ENCODE data around the gene SUCLG2.
"Not testable (repeated sequence)": the region's sequence is repeated elsewhere in the genome, so short reads cannot be mapped to it uniquely, and the experiment has no call there.

The SUCLG2 gene

DNA sequence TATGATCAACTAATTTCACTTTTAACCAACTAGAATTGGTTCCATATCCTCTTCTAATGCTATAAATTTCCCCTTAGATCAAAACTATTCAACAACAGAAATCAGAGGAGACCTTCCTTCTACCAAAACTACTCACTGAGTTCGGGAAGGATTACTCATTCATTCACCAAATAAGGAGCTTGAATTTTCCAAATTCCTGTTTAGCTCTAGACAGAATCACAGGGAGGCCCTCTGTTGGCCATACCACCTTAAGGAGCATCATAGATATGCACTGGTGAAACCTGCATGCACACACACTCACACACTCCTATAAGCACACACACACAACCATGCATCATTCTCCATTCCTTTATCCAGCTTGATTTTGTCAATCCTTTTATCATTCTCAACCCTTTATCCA is 49.0 kb downstream of the SUCLG2 start:
- peak; percentile 3 for DNase-seq

DNA sequence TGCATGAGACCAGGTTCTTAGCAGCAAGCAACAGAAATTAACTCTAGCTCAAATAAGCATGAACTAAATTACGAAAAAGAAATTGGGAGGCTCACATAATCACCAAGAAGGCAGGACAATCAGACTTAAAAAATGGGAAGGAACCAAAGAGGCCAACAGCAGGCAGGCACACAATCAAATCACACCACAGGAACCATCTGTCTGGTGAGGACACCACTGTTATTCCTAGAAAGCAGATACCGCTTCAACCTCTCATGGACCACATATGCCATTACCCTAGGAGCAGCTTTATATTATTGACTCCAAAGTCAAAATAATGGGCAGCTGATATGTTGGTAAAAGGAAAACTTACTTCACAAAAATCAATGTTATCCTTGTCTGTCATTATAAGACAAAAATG is 51.6 kb downstream of the SUCLG2 start:
- peak; percentile 2 for DNase-seq

DNA sequence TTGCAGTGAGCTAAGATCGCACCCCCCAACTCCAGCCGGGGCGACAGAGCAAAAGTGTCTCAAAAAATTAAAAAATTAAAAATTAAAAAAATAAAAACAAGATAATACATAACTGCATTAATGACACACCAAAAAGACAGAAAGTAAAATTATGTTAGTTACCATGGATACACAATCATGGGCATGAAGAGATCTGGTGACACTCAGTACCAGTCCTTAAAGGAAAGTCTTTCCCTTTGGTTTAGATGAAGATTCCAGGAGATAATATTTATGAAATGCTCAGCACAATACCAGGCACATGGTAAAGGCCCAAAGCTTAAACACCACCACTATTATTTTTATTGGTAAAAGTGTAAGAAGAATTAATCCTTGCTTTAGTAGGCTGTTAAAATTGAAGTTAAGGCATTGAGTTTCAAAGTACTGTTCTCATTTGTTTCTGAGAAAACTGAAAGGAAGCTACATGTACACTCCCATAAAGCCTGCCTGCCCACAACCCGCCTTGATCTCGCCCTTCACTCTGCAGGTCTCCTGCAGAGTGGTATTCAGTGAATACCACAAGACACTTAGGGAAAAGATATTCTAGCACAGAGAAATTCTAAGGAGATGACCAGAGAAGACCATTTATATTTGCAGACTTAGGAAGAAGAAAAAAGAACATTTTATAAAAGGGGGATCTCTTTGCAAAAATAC is 52.3 kb downstream of the SUCLG2 start:
- DNase-seq: no peak

DNA sequence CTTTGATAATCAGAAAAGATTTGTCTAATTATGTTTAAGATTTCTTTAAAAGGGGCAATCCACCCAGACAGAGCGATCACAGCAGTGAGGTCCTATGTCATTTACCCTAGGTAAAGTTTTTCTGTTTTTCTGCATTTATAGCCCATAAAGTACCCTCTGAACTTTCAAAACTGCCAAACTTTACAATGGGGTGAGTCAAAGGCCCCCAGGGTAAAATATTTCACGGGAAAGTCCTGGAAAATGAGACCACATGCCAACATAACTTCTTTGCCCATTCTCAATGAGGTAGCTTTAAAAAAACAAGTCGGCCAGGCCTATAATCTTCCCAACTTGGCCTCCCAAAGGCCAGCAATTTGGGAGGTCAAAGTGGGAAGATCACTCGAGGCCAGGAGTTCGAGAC is 53.0 kb downstream of the SUCLG2 start:
- DNase-seq: no peak

DNA sequence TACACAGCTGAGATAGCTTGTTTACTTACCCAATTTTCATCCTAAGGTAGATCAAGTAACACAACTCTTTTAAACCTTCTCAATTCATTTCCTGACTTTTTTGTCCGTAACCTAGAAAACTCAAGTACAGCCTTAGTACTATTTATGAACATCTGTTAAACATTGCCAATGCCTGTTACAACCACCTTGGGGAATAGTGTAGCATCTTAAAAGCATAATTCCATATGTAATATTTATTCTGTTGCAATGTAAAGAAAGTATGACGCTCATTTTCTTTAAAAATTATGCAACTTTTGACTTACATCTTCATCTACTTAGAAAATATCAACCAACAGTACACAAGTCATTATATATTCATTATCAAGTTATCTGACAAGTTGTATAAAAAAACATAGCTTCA is 54.6 kb downstream of the SUCLG2 start:
- peak; percentile 66 for DNase-seq

DNA sequence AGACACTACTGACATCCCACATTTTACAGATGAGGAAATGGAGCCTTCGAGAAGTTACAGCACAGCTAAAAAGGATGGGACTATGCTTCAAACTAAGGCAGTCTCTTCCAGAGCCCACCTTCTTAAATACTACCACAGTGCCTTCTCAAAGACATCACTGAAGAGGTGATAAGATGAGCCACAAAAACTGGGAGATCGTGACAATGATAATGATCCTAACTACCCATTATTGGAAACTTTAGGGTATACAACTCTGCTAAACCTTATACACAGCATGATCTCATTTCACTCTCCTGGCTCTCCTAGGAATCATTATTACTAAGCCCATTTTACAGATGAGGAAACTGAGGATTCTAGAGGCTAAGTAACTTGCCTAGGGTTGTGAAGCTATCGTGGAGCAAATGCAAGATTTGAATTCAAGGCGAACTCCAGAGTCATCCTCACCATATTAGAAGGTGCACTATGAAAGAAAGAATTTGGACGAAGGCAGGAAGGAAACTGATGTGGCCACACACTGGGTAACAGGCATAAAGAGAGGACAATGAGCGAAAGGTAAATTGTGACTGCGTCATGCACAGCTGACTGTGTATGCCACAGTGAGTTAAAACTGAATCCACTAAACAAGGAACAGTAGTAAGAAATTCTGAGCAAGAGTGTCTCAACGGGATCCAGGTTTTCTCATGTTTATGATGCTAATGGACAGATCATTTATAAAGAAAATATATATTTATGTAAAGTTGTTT is 55.4 kb downstream of the SUCLG2 start:
- DNase-seq: peak; percentile 13

DNA sequence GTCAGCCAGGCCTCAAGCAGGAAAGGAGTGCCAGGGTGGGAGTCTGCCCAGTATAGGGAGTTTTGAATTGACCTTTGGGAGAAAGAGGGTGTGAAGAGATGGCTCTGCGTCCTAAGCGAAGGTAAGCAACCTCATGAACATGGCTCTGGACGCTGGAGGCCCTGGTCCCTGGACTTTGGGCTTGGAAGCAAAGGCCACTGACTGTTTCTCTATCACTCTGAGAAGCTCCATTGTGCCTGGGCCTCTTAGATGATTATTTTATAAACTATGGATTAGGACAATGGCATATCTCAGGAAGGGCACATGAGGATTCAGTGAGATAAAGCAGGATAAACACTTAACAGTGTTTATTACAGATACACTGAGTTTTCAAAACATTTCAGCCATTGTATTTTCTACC is 59.0 kb downstream of the SUCLG2 start:
- no peak for DNase-seq

DNA sequence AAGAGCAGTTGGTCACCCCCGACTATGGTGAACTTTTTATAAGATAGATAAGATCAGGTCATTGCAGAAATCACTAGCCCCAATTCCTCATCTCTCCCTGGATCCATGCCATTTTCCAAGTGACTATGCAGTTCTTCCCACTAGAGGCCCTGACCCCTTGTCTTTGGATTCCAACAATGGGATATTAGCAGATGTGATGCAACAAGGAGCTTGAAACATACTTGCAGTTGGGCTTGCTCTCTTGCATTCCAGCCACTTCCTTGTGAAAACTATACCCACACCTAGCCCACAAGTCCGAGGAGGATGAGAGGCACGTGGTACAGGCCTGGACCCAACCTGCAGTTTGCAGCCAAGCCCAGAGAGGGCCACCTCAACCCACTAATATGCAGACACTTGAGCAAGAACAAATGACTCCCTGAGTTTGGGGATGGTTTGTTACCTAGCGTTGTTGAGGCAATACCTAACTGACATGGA is 60.6 kb downstream of the SUCLG2 start:
- DNase-seq: peak; percentile 3

DNA sequence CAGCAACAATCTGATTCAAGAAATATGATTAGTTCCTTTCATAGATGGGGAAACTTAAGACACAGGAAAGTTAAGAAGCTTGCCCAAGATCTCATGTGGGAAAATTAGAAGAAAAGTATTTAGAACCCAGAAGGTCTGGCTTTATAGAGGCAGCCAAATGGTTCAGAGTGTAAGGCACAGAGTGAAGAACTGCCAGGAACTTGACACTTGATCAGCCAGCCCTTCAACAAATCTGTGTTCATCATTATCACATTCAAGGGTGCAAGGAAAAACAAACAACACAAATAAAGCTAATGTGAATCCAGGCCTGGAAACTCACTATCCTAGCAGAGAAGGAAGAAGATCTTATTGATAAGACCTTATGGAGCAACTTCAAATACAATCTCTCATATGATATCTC is 62.4 kb downstream of the SUCLG2 start:
- DNase-seq: no peak

DNA sequence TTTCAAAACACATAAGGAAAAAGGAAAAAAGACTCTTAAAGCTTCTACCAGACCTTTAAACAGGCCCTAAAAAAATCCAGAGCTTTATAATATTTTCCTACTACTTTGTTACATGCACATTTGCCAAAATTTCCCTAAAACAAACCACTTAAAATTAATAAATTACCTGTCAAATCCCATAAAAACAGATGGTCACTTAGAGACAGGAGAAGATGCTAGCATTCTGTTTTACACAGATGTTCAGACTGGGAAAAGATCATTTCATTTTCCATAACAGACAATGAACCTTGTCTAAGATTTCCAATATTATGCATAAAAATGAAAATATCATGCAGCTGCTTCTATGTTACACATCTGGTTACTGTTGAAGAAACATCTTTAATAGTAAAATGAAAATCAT is 66.6 kb downstream of the SUCLG2 start:
- peak; percentile 19 for DNase-seq

DNA sequence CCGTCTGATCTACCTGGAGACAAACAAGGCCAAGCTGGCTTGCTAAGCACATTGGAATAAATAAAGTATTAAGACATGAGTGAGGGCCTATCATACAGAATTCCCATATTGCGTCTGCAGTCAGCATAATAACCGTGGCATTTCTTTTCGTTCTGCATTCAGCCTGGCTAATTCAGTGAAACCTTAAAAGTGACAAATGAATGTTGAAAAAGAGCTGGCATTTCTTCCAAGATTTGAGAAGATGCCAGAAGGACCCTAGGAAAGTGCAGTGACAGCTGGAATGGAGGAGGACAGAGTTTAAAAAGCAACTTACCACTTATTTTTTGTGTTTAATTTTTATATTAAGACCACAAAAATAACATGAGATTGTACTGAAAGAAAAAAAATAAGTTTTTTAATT is 67.1 kb downstream of the SUCLG2 start:
- DNase-seq: no peak

DNA sequence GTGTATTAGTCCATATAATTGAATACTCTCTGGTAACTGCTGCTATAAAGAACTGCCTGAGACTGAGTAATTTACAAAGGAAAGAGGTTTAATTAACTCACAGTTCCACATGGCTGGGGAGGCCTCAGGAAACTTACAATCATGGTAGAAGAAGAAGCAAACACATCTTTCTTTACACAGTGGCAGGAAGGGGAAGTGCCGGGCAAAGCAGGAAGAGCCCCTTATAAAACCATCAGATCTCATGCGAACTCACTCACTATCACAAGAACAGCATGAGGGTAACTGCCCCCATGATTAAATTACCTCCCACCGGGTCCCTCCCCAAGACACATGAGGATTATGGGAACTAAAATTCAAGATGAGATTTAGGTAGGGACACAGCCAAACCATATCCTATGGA is 69.8 kb downstream of the SUCLG2 start:
- not testable (repeated sequence) for DNase-seq

DNA sequence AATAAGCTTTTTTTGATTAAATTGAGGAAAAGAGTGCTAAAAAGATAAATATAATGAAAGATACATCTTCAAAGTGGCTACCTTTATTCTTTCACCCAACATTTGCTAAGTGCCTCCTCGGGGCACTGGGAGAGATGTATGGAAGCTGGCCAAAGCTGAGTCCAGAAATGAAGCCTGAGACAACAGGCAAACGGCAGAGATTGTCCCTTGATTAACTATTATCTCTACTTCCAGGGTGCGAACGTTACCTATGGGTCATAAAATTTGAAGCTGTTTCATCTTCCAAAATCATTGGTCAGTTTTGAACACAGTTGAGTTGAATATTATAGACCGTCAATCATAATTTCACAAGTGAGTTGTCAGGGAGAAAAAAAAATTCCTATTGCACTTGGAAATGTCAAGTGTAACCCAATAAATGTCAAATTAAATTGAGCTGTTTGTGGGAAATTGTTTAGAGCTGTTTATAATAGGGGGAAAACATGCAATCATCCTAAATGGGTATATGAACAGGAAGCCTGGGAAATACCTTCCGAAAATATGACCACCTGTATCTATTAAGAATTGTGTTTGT is 73.9 kb downstream of the SUCLG2 start:
- peak; percentile 25 for DNase-seq

DNA sequence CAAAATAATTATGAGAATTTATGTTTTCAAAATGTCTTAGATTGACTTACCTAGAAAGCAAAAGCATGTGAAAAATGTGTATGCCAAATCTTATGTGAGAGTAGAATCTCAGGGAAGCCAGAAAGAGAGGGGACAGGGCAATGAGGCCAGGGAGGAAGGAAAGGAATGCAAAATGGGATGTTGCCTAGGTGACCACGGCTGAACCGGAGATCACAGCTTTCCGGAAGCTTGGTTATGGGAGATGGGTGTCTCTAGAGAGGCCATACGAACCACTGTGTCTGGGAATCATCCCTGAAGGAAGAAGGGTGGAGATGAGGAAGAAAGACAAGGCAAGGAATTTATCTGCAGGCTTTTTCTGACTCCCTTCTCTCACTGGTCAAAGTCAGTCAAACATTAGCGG is 76.0 kb downstream of the SUCLG2 start:
- DNase-seq: no peak

DNA sequence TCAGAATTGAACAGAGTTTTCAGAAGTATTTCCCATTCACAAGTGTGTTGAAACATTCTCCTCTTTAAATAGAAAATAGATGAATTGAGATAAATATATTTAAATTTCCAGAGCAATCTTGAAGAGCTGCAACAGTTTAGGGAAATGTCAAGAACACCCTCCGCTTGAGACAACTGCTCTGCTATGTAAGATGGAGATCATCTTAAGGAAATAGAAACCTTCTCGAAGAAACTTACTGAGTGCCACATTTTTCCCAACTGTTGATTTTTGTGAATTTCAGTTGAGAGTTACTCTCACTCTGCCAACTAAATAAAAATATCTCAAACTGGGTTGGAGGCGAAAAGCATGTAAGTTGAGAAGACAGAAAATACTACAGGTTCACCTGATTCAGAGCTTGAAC is 78.0 kb downstream of the SUCLG2 start:
- DNase-seq: no peak

DNA sequence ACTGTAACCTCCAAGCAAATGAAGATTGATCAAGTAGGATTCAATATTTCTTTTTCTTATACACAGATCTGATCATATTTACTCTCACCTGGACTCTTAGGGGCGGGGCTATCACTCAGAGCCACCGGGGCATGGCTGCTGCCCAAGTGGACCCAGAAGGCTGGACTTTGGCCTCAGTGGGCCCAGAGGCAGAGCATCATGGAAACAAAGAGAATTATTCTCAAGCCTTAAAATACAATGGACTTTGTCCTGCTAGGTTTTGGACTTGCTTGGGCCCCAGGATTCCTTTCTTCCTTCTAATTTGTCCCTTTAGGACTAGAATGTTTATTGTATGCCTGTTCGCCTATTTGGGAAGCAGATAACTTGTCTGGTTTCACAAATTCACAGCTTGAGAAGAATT is 85.1 kb downstream of the SUCLG2 start:
- DNase-seq: no peak

DNA sequence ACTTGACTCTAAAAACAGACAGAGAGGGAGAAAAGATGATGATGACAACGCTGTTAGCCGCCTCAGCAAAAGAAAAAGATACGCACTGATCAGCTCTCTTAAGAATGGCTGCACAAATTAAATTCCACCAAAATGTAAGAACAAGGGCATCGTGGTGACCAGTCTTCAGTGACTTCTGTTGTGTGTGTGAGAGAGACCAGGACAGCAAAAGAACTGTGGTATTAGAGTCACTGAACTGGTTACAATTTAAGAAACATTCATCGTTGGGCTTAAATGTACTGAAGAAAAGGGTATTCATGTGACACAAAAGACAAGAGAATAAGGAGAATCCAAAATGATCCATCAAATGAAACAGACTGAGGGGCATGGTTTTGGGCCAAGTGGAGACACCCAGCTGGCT is 86.5 kb downstream of the SUCLG2 start:
- no peak for DNase-seq

DNA sequence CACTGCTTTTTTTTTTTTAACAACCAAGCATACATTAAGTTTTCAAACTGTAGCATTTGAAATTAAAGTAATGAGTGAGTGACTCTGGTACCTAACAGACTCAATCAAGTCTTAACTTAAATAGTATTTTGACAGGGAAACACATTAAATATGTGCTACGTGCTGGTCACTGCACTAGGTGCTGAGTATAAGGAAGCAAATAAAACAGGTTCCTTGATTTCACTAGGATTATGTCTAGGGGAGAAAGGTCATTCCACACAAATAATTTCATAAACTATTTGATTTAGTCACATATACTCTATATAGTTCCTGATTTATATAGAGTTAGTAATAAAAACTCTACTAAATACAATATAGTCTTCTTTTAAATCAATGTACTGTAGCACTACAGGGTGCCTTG is 89.4 kb downstream of the SUCLG2 start:
- no peak for DNase-seq

DNA sequence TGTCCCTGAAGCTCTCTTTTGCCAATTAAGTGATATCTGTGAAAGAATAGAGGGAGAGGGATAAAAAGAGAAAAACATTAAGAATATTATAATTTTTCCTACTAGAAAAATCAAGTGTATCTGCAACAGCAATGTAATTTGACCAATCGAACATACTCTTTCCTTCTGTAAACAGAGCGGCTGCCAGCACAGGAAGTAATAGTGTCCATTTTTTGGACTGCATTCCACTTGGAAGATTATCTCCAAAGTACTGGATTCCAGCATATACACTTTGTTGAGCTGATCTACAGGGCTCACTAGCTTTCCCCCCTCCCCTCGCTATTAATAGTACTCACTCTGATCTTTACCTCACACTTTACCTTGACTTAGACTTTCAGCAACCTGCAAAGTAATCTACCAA is 90.4 kb downstream of the SUCLG2 start:
- DNase-seq: no peak

DNA sequence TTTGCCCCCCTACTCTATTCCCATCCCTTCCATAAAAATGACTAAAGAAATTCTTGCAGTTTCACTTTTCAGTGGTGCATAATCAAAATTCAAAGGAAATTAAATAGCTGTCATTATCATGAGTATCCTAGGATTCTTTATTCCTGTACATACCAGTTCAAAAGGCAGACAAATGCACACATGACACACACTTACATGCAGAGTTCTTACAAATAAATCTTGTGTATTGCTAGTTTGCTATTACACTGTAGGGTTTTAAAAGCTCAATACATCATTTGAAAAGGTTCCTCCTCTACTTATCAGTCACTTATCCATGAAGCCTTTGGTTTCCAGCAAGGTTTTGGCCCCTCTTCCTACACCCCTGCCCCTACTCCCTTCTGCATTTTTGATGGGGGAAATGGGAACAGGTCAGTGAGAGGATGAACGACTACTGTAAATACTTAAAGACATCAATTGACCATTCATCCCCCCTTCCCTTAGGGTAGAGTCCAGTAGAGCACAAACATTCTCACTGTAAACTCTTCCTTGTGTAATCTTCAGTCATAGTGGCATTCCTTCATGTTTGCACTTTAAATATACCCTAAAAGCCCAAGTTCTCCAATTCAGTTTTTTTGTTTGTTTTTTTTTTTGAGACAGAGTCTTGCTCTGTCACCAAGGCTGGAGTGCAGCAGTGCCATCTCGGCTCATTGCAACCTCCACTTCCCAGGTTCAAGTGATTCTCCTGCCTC is 92.6 kb downstream of the SUCLG2 start:
- peak; percentile 2 for DNase-seq

DNA sequence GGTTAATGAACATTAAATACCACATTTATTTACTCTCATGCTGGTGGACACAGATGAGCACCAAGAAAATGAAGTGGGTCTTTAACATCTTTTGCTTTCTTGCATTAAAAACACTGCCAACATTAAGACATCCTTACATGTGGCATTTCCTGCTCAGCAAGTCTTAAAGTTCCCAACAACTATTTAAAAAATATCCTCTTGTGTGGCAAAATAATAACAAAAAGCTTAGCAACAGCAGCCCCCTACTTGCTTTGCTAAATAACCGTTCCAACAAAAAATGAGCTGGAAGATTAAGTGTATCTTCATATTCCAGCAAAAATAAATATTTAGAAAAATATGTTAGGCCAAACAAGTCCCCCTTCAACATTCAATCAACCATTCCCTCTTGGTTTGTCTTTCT is 93.1 kb downstream of the SUCLG2 start:
- no peak for DNase-seq

DNA sequence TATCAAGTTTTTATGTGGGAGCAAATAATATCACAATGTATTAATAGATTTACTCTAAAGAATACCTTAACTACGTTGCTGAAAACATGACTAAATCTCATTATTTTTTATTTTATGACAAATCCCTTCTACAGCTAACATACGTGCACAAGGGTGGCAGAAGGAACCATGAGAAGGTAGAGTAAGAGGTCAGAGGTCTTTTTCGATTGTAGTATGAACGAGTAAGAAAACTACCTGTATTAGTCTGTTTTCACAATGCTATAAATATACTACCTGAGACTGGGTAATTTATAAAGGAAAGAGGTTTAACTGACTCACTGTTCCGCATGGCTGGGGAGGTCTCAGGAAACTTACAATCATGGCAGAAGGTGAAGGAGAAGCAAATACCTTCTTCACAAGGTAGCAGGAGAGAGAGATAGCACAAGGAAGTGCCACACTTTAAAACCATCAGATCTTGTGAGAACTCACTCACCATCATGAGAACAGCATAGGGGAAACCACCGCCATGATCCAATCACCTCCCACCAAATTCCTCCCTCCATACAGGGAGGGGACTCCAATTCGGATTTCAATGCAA is 95.3 kb downstream of the SUCLG2 start:
- DNase-seq: peak; percentile 30

DNA sequence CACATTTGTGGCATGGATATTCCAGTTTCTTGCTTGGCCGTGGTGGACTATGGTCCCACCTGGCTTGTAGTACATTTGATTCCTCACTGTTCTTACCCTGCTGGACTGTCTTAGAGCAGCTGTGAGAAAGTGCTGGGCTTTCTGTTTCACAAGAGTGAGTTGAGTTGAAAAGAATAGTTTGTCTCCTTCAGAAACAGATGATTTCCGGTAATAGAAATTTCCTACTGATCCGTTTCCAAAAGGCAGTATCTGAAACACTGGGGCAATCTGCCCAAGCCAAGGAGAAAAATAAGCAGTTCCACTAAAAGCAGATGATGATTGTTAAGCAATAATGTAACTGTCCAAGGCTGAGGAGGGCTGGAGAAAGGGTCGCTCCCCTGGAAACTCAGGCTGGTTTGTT is 96.0 kb downstream of the SUCLG2 start:
- no peak for DNase-seq
